Measurements from ENCODE around the gene RNF146. TPM values are rescaled to one million over a fixed set of nuclear protein-coding genes. Genes with fewer than 3 reads are reported as not detected.

RNF146 gene
- total RNA-seq, 1 experiment from 2014 or later = 21.7 TPM

GRCh38 chr6:127262896-127263295 is 3.8 kb upstream of the RNF146 start:
- Histone ChIP-seq H3K4me1 (ENCODE audit: insufficient read depth, low read length, poor library complexity, severe bottlenecking) (no peaks in the 10 kb centered on the region), H3K27me3 (replicated peaks; ENCODE audit: insufficient read depth, low read depth, low read length, poor library complexity) (no peaks in the 10 kb centered on the region), H3K27ac (ENCODE audit: low read depth, low read length, poor library complexity, severe bottlenecking) (no peak overlapping the region), H3K9me3 (ENCODE audit: low read depth, low read length, poor library complexity, severe bottlenecking) (no peaks in the 10 kb centered on the region), H3K36me3 (ENCODE audit: insufficient read depth, low read length, poor library complexity, severe bottlenecking) (no peaks in the 10 kb centered on the region), H3K4me3 (ENCODE audit: low read depth, low read length, poor library complexity, severe bottlenecking) (no peak overlapping the region)
- ChIA-PET POLR2A (ENCODE audit: low non-redundant PET) (no interaction called here), CTCF (no interaction called here)
- no TSS peak for BruUV-seq (replicated peaks)
- intact Hi-C loops (cut with micrococcal nuclease; ENCODE audit: unreplicated experiment) = no loop called here
- DNase-seq (ENCODE audit: low spot score) = no peak
- no peak for TF ChIP-seq EZH2 (IDR thresholded peaks at IDR 0.05; ENCODE audit: borderline replicate concordance, low read depth, low read length, poor library complexity, severe bottlenecking)
- no peak for TF ChIP-seq CTCF (conservative IDR thresholded peaks at IDR 0.05; ENCODE audit: low read depth, low read length)

- CTCF ChIA-PET = no interaction called here
- POLR2A ChIA-PET (ENCODE audit: low non-redundant PET) = no interaction called here
- intact Hi-C loops (cut with micrococcal nuclease; ENCODE audit: unreplicated experiment) = no loop called here
- no peak for DNase-seq (ENCODE audit: low spot score)
- Histone ChIP-seq H3K9me3 (ENCODE audit: low read depth, low read length, poor library complexity, severe bottlenecking) (no peaks in the 10 kb centered on the region), H3K4me3 (ENCODE audit: low read depth, low read length, poor library complexity, severe bottlenecking) (no peak overlapping the region), H3K27me3 (replicated peaks; ENCODE audit: insufficient read depth, low read depth, low read length, poor library complexity) (no peaks in the 10 kb centered on the region), H3K36me3 (ENCODE audit: insufficient read depth, low read length, poor library complexity, severe bottlenecking) (no peaks in the 10 kb centered on the region), H3K4me1 (ENCODE audit: insufficient read depth, low read length, poor library complexity, severe bottlenecking) (peaks cover 3% of the 10 kb centered on the region), H3K27ac (ENCODE audit: low read depth, low read length, poor library complexity, severe bottlenecking) (no peak overlapping the region)
- BruUV-seq (replicated peaks) = no TSS peak
- TF ChIP-seq EZH2 (IDR thresholded peaks at IDR 0.05; ENCODE audit: borderline replicate concordance, low read depth, low read length, poor library complexity, severe bottlenecking) = no peak
- no peak for TF ChIP-seq CTCF (conservative IDR thresholded peaks at IDR 0.05; ENCODE audit: low read depth, low read length)
These were observed 3.2 kb upstream of the RNF146 start for GRCh38 chr6:127263481-127263880.

GRCh38 chr6:127266892-127267645 is 405 bp downstream of the RNF146 start:
- intact Hi-C loops (cut with micrococcal nuclease; ENCODE audit: unreplicated experiment) = no loop called here
- Histone ChIP-seq H3K27ac (ENCODE audit: low read depth, low read length, poor library complexity, severe bottlenecking) (peak overlapping the region; percentile 95), H3K4me3 (ENCODE audit: low read depth, low read length, poor library complexity, severe bottlenecking) (peak overlapping the region; percentile 98), H3K27me3 (replicated peaks; ENCODE audit: insufficient read depth, low read depth, low read length, poor library complexity) (no peaks in the 10 kb centered on the region), H3K4me1 (ENCODE audit: insufficient read depth, low read length, poor library complexity, severe bottlenecking) (peaks cover 12% of the 10 kb centered on the region), H3K9me3 (ENCODE audit: low read depth, low read length, poor library complexity, severe bottlenecking) (no peaks in the 10 kb centered on the region), H3K36me3 (ENCODE audit: insufficient read depth, low read length, poor library complexity, severe bottlenecking) (no peaks in the 10 kb centered on the region)
- BruUV-seq (replicated peaks) = no TSS peak
- no peak for TF ChIP-seq CTCF (conservative IDR thresholded peaks at IDR 0.05; ENCODE audit: low read depth, low read length)
- no peak for TF ChIP-seq EZH2 (IDR thresholded peaks at IDR 0.05; ENCODE audit: borderline replicate concordance, low read depth, low read length, poor library complexity, severe bottlenecking)
- ChIA-PET CTCF (interaction anchor here (0.6 to 1.3 kb wide), 11 partner anchors 8 to 1821 kb away, joined by 3 to 19 read pairs (median 4); no protein-coding TSS in a partner anchor), POLR2A (ENCODE audit: low non-redundant PET) (interaction anchor here (0.6 kb wide), 2 partner anchors 1069 to 1176 kb away, joined by 5 to 6 read pairs; no protein-coding TSS in a partner anchor)
- DNase-seq (ENCODE audit: low spot score) = peak; percentile 54

Data from A673 (cell line).